HUDEP-2 (cell line): ENCODE data around the gene NFIA.

Experiments used
- DNase-seq, 76 experiments: peaks; one replicate each; lab custom pipeline; 2025; ENCODE audit not compliant: unreplicated experiment in 76 of 76; lab: John Stamatoyannopoulos, UW

Gene NFIA

DNA sequence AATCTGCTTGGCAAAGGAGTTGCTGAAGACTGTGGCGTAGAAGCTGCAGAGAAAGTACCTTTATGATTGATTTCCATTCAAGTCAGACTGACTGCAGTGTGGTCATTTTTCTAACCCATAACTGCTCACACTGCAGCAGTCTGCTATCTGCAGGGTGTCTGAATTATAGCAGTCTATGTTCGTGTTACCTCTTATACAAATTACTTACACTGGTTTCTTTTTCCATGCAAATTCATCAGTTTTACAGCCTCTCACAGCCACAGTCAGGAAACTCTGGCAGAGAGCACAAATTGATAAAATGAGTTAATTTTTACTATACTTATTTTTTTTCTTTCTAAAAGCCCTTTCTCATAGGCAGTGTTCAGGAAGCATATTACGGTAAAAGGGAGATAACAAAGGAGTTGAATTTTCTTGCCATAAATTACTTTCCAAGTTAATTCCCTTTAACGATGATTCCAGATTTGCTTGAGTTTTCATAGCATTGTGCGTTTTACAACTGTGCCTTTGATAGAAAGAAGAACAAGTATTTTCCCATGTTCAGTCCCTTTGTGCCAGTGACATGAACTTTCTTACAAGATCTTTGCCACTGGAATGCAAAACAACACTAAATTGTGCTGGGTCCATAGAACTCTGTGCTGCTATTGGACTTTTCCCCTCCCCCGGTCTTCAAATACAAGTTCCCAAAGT is 261.5 kb downstream of the NFIA start:
- DNase-seq = no peak

DNA sequence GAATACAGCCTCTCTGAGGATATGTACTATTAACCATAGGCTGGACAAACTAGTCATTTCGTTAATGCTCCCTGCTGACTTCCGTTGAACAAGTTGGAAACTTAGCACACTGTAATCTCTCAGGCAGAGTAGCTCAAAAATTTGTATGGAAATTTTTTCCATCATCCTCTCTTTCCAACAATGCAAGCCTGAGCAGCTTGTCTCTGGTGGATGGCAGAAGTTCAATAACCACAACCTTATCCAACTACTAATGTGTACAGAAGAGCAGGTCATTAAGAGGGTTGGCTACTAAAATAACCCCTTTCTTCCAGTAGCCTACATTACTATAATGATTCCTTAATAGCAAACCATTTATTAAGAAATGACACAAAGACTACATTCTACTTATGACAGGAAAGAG is 262.3 kb downstream of the NFIA start:
- no peak for DNase-seq

DNA sequence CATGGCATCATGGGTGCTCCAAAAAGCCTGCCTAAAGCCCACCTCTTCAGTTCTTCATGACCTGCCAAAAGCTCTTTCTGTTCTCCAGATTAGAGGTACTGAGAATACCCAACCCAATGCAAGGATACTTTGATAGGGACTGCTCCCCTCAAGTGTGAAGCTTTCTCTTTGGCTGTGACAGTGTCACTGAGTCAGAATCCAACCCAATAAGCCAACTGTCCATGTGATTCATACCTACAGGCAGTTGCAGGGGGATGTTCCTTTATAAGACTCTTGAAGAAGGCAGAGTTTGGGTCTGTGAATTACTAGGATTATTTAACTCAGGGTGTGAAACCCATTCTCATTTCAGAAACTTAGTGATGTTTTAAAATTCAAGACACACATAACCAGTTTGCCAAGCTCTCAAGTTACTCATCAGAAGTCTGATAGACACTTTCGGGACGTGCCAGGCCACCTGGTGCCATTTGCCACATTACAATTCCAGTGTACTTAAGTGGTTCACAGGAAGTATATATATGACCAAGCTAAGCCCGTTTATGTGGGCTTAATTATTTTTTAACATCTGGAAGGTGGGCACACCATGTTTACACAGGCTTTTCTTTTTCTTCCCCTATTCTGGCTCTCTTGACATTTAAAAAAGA is 265.8 kb downstream of the NFIA start:
- no peak for DNase-seq

GRCh38 chr1:61352845-61353435 is 270.6 kb downstream of the NFIA start:
- no peak for DNase-seq

GRCh38 chr1:61353797-61354406 is 271.5 kb downstream of the NFIA start:
- no peak for DNase-seq

DNA sequence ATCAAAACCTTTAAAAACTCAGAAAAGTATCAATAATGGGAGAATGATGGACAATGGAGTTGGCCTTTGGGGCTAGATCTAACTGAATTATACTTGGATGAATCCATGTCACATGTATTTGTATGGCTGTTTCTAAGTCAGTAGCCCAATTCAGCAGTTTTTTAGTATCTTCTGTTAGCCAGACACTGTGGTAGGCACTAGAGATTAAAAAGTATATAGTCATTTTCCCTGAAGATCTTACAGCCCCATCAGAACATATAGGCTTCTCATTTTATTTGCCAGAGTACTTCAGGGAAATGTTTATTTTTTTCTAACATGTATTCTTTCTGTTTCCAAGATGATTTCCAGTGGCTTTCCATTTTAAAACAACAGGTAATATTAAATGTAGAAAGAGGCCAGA is 273.7 kb downstream of the NFIA start:
- peak in 2 of 76 experiments; percentile 10 to 17 for DNase-seq

DNA sequence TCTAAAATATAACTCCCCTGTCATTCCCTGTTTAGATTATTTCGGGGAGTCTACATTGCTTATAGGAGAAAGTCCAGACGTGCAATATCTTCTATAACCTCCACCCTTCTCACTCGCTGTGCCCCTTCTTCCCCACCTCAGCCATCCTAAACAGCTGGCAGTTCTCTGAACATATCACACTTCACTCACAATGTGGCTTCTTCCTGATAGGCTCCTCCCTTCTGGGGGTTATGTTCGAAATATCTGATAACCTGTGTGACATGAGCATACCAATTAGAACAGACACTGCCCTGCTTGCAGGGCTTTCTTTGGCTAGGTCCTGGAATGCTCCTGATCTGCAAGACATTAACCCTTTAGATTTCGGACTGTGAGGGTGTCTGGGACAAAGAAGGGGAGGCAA is 274.6 kb downstream of the NFIA start:
- peak in 59 of 76 experiments; percentile 3 to 80 (median 39) for DNase-seq

DNA sequence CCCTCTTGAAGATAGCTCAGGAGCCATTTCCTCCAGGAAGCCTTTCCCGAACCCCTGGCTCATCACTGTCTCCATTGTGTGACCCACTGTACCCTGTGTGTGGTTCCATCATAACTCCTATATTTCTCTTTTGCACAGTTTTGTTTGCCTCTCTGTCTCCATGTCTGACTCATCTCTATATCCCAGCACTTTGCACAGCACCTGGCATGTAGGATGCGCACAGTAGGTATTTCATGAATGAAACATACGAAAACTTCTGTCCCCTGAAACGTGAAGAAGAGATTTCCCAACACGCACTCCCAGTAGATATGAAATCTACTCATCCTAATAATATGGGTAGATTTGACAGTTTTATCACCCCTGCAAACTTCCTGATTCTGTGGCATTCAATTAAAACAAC is 275.2 kb downstream of the NFIA start:
- DNase-seq = no peak

DNA sequence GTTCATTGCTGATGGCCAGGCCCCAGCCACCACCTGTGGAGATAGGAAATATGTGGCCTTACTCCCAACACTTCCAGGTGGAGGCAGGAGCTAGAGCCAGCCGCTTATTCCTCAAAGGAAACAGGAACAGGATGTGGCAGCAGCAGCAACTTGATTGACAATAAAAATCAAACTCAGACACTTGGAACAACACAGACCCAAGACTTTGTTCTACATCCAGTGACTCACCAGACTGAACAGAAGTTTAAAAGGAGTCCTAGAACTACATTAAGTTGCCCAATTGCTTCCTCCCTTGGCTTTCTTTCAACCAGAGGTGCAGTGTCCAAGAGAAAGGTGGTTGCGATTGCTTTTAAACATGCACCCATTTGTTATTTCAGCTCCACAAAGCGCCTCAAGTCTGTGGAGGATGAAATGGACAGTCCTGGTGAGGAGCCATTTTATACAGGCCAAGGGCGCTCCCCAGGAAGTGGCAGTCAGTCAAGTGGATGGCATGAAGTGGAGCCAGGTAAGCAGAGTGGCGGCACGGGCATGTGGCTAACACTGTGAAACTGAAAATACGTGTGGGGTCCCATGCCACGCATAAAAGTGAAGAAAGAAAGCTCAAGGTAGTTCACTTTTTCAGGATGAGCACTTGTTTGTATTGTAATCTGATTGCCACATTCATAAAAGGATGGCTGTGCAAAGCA is 276.6 kb downstream of the NFIA start:
- DNase-seq = no peak

DNA sequence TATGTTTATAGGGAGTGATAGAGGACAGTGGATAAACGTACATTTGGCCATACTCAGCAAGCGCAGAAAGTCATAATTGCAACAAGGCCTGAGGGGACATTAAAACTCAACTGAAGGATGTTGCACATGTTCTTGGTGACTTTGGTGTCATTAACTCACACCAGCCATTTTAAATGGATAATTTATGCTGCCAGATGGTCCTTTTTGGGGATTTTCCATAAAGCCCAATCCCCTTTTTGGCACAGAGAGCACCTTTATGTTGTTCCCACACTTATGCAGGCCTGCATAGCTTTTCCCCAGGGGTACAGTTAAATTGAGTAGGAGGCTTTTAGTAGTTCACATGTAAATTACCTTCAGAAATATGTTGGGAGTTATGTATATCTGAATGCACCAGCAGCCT is 279.6 kb downstream of the NFIA start:
- DNase-seq = no peak

GRCh38 chr1:61362351-61362750 is 280.0 kb downstream of the NFIA start:
- no peak for DNase-seq

DNA sequence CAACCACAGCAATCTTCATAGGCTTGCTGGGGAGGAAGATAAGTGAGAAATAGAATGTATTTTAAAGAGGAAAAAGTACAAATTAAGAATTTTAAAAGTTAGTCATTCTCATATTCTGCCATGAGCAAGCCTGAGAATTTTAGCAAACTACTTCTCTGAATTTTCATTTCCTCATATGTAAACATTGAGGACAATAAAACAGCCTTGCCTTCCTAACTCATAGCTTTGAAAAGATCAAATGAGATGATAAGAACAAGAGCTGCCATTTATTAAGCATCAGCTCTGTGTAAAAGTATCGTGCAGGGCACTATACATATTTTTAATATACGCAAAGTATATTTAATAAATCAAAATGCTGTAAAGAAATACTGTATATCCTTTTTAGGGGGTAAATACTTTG is 286.0 kb downstream of the NFIA start:
- DNase-seq = no peak

DNA sequence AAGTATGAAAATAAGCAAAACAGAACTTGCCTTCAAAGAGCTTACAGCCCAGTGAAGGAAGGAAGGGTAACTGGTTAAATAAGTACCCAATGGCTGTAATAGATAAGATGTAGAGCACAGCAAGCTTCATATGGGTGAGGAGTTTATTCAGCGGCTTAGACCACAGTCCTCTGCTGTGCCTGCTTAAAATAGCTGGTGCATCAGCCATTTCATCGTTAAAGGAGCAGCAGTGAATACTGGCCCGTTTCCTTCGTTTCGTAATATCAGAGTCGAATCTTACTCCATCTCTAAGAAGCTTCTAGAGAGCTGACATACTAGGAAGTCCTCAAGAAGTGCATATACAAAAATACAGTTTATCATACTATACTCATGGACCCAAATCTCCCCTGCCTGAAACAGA is 286.5 kb downstream of the NFIA start:
- DNase-seq = no peak

DNA sequence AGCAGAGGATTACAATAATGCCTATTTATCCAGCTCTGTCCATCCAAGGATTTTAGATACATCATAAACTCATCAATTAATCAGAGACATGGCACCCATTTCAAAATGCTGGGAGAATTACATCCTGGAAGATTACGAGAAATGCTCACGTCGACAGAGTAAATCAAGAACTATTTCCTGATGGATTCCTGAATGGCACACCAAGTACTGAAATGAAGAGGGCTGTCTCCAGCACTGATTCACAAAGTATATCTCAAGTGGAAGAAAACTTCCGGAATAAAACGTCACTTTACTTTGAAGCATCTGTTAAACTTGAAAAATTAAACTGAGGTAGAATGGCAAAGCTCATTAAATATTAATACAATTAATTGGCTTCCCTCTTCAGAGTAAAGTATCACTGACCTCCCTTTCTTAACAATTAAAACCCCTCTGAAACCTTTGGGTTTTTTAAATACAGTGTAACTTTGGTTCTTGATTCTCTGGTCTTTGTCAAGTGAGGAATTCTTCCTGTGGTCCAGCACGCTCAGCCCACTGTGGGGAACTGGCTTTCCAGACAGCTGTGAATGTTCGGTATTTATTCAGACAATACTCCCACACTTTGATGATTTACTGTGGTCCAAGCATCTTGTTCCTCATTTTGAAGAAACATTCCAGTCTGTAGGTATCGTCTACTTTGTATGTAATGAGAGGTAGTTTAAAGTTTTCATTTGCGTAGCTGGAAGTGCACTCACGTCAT is 288.0 kb downstream of the NFIA start:
- no peak for DNase-seq

- DNase-seq = no peak
Measured at GRCh38 chr1:61370913-61371279, 288.5 kb downstream of the NFIA start.

GRCh38 chr1:61372944-61373343 is 290.6 kb downstream of the NFIA start:
- DNase-seq = no peak

DNA sequence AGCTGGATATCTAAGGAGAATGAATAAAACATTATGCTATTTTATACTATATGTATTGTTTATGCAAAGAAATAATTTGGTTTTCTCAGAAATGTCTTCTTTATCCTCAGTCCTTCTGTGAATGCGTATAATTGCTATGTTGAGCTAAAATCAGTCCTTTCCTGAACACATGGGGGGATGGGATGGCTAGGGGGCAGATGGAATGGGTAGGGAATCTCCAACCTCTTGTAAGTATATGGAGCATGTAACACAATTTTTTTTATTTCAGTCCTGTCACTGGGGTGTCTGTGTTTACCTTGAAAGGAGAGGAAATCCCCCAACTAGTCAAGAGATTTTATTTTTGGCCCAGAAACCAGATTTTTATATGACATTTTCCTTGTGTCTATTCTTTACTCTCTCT is 291.8 kb downstream of the NFIA start:
- no peak for DNase-seq

GRCh38 chr1:61375082-61375880 is 292.9 kb downstream of the NFIA start:
- no peak for DNase-seq

- no peak for DNase-seq
Measured at GRCh38 chr1:61376151-61376550, 293.8 kb downstream of the NFIA start.
